H7 (cell line): ENCODE data around the gene MKLN1. TPM values are rescaled to one million over a fixed set of nuclear protein-coding genes. Genes with fewer than 3 reads are reported as not detected.

Experiments
- DNase-seq: peaks from one replicate; pipeline ENCODE4 v3.0.0; 2012
- H3K27me3 ChIP-seq: 2 replicates; pipeline ENCODE4 v1.6.0; 2011; ENCODE audit warnings: mild to moderate bottlenecking, low read length; ENCODE audit not compliant: control insufficient read depth, insufficient read depth
- H3K36me3 ChIP-seq: replicated peaks from 2 replicates; pipeline ENCODE4 v1.5.1; 2011; ENCODE audit warnings: low read length; ENCODE audit not compliant: control insufficient read depth, insufficient read depth
- H3K4me3 ChIP-seq: 2 replicates; pipeline ENCODE4 v1.5.1; 2011; ENCODE audit warnings: low read depth, mild to moderate bottlenecking, control low read depth, low read length, moderate library complexity; ENCODE audit not compliant: insufficient read depth
- total RNA-seq: library from RNA; depleted of rRNA; stranded (reverse); fragments of >200 nt; shearing (Covaris generic); gene quantifications from 2 replicates; pipeline ENCODE4 v1.2.3, GENCODE V29; 2014

Gene MKLN1
- total RNA-seq, 1 experiment from 2014 or later = 22.9 TPM

DNA sequence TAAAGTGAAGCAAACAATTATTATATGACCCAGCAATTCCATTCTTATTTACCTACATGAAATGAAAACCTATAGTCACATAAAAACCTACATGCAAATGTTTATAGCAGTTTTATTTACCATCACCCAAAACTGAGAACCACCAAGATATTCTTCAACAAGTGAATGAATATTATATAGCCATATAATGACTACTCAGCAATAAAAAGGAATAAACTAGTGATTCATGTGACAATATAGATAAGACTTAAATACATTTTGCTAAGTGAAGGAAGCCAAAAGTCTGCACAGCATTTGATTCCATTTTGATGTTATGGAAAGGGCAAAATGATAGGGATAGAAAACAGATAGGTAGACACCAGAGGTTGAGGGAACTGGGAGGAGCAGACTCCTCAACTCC, 197.0 kb downstream of the MKLN1 start:
- H3K27me3 ChIP-seq = no peaks in the 10 kb centered on the region
- no peak for DNase-seq
- H3K4me3 ChIP-seq = no peak overlapping the region
- H3K36me3 ChIP-seq = peaks cover 16% of the 10 kb centered on the region

- DNase-seq = no peak
- Histone ChIP-seq H3K27me3 (no peaks in the 10 kb centered on the region), H3K36me3 (peaks cover 16% of the 10 kb centered on the region), H3K4me3 (no peak overlapping the region)
These were observed 198.1 kb downstream of the MKLN1 start for GRCh38 chr7:131525820-131526219.

DNA sequence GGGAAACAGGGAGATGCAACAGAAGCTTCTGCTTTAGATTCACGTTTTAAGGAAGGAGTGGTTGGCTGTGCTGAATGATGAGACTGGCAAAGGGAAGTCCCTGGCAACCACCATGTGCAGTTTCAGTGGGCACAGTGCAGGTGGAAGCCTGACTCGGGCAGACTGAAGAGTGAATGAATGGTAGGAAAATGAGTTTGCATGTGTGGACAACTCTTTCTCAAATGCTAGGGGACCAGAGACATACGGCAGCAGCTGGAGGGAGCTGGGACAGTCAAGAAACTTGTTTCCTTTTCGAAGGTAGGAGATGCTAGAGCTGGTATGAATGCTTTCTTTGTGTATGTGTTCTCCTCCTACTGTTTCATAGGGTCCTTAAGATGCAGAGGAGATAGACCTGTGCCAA, 199.8 kb downstream of the MKLN1 start:
- peaks cover 20% of the 10 kb centered on the region for H3K36me3 ChIP-seq
- no peak overlapping the region for H3K4me3 ChIP-seq
- no peak for DNase-seq
- no peaks in the 10 kb centered on the region for H3K27me3 ChIP-seq

- Histone ChIP-seq H3K4me3 (no peak overlapping the region), H3K27me3 (no peaks in the 10 kb centered on the region), H3K36me3 (peaks cover 22% of the 10 kb centered on the region)
- DNase-seq = no peak
These were observed 201.5 kb downstream of the MKLN1 start for GRCh38 chr7:131529179-131529578.

GRCh38 chr7:131529617-131530016, 201.9 kb downstream of the MKLN1 start:
- H3K4me3 ChIP-seq = no peak overlapping the region
- H3K27me3 ChIP-seq = no peaks in the 10 kb centered on the region
- H3K36me3 ChIP-seq = peaks cover 23% of the 10 kb centered on the region
- DNase-seq = no peak

DNA sequence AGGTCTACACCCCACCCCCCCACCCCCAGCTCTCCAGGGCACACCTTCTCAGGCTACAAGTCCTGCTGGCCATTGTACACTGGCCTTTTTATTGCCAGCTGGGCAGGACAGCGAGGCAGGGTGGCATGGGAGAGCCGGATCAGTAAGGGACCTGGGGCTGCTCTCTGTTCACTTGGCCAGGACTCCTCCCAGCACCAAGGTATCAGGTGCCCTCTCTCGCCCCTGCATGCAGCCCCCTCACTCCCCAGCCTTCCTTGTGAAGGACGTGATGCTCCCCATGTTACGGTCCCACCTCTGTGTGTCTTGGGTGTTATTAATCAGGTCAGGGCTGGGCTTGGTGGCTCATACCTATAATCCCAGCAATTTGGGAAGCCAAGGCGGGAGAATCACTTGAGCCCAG, 202.5 kb downstream of the MKLN1 start:
- H3K4me3 ChIP-seq = no peak overlapping the region
- no peaks in the 10 kb centered on the region for H3K27me3 ChIP-seq
- peaks cover 25% of the 10 kb centered on the region for H3K36me3 ChIP-seq
- DNase-seq = no peak

DNA sequence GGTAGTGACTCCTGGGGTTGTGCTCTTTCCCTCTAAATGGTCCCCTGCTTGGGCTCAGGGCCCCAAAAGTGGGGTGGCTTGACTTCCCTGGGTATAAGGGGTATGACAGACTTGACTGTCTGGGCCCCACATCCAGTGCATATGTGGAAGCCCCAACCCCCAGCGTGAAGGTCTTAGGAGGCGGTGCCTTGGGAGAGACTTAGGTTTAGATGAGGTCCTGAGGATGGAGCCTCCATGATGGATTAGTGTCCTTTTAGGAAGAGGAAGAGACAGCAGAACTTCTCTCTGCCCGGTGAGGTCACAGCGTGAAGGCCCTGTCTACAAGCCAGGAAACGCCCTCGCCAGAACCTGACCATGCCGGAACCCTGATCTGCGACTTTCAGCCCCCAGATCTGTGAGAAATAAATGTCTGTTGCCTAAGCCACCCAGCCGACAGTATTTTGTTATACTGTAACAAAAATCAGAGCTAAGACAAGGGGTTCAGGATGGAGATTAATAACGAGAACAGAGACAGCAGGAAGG, 205.0 kb downstream of the MKLN1 start:
- Histone ChIP-seq H3K4me3 (no peak overlapping the region), H3K36me3 (peaks cover 32% of the 10 kb centered on the region), H3K27me3 (no peaks in the 10 kb centered on the region)
- DNase-seq = no peak

DNA sequence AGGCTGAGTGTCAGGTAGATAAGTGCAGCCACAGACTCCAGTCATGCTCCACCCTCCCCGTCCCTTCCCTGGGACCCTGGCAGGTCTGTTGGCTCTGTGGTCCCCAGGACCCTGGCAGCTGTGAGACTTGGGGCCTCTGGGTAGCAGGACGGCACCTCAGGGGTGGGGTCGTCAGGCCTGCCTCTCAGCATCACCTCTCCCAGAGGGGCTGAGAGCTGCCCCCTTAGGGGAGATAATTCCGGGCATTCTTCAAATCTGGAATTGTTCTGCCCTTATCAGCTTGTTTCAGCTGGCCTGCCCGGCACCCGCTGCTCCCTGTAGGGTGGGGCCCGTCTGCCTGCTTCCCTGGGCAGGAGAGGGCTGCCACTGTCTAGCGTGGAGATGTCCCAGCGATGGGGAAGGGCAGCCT, 205.5 kb downstream of the MKLN1 start:
- DNase-seq = no peak
- H3K4me3 ChIP-seq = no peak overlapping the region
- H3K36me3 ChIP-seq = peaks cover 34% of the 10 kb centered on the region
- H3K27me3 ChIP-seq = no peaks in the 10 kb centered on the region

- Histone ChIP-seq H3K4me3 (no peak overlapping the region), H3K27me3 (no peaks in the 10 kb centered on the region), H3K36me3 (peaks cover 30% of the 10 kb centered on the region)
- no peak for DNase-seq
These were observed 206.2 kb downstream of the MKLN1 start for GRCh38 chr7:131533566-131534561.

DNA sequence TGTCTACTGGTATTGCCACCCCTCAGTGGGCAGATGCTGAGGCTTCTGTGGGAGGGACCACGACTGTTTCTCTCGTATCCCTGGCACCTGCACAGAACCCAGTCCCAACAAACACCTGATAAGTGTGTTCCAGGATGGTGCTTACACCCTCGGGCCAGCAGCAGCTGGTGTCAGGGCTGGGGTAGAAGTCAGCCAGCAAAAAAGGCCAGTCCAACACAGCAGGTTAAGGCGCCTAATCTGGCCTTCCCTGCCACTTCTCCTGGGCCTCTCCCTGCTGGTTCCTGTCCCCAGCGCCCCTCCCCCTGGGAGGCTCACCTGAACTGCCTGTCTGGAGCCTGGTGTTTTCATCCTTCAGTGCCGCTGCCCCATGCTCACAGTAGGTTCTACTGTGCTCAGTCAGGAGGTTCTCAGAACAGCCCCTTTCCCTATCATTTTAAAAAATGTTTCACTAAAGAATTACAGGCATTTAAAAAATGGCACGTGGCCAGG, 208.7 kb downstream of the MKLN1 start:
- Histone ChIP-seq H3K4me3 (no peak overlapping the region), H3K36me3 (peaks cover 28% of the 10 kb centered on the region), H3K27me3 (no peaks in the 10 kb centered on the region)
- DNase-seq = no peak

- peaks cover 34% of the 10 kb centered on the region for H3K36me3 ChIP-seq
- H3K4me3 ChIP-seq = no peak overlapping the region
- H3K27me3 ChIP-seq = no peaks in the 10 kb centered on the region
- no peak for DNase-seq
These were observed 209.9 kb downstream of the MKLN1 start for GRCh38 chr7:131537571-131537978.

- no peak for DNase-seq
- Histone ChIP-seq H3K4me3 (no peak overlapping the region), H3K36me3 (peaks cover 40% of the 10 kb centered on the region), H3K27me3 (no peaks in the 10 kb centered on the region)
These were observed 210.6 kb downstream of the MKLN1 start for GRCh38 chr7:131538071-131538812.

DNA sequence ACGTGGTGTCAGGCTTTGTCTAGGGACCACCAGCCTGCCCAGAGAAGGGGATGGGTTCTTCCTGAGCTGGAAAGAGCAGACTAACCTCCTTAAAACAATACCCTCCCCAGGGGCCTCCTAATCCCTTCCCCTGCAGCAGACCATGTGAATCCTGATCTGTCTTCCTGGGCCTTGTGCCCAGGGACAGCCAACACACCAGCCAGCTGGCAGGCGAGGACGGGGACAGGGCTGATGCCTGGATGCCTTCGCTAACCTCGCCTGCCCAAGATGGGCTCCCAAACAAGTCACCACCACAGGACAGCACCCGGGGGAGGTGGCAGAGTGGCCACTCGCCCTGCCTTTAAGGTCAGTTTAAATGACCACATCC, 211.1 kb downstream of the MKLN1 start:
- peak; percentile 81 for DNase-seq
- Histone ChIP-seq H3K4me3 (no peak overlapping the region), H3K27me3 (no peaks in the 10 kb centered on the region), H3K36me3 (peaks cover 43% of the 10 kb centered on the region)

DNA sequence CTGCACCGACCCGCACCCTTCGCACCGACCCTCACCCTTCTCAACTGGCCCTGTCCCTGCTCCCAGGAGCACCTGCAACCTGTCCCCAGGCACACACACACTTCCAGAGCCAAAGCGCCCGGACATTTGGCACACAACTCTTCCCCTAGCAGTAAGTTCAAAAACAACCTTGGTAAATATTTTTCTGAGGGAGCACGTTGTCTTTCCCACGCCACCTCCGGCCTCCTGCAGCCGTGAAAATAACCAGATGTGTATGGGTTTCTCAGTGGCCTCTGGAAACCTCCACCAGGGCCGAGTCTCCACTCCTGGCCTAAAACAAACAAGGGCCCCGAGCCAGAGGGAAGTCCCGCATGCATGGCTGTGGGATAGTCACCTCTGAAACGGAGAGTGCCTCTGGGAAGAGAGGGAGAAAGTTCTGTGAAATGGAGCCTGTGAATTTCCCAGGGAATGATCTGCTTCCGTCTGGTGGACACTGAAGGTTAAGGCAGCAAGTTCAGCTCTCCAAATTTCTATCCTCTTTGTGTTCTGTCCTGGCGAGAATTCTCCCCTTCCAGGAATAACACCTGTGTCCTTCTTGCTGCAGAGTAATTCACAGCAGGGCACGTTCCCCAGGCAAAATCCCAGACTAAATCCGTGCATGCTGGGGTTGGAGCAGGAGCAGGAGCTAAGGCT, 213.0 kb downstream of the MKLN1 start:
- Histone ChIP-seq H3K4me3 (no peak overlapping the region), H3K36me3 (peaks cover 48% of the 10 kb centered on the region), H3K27me3 (no peaks in the 10 kb centered on the region)
- no peak for DNase-seq
